Endothelial cell of umbilical vein (primary cell): ENCODE data around the gene GLCE. TPM values are rescaled to one million over a fixed set of nuclear protein-coding genes. Genes with fewer than 3 reads are reported as not detected.

Experiments
- BruUV-seq: library from RNA; stranded (reverse); fragments of 400-500 nt; replicated peaks from 2 replicates; lab custom pipeline; 2021; lab: Mats Ljungman, UMichigan
- CTCF ChIA-PET: fragments of 300-600, 350-600 bp; sonication (Branson Sonifier 250); formaldehyde crosslinking; loops from one replicate; lab custom pipeline; 2021; ENCODE audit warnings: antibody characterized with exemption, inconsistent platforms; lab: Charles Lee
- POLR2A ChIA-PET: fragments of 300-600, 350-600 bp; sonication (Branson Sonifier 250); formaldehyde crosslinking; loops from one replicate; lab custom pipeline; 2021; ENCODE audit warnings: antibody characterized with exemption, inconsistent platforms; lab: Charles Lee
- DNase-seq: peaks from one replicate; pipeline ENCODE4 v3.0.0-alpha.2; 2011; ENCODE audit warnings: low read depth, low spot score
- FAIRE-seq: peaks from 2 replicates; lab custom pipeline; 2011; peaks lifted over from hg19 to GRCh38; lab: Jason Lieb, UNC
- H2AFZ ChIP-seq: 2 replicates; pipeline ENCODE4 v1.6.0; 2012; ENCODE audit warnings: low read depth, low read length, control low read depth, inconsistent platforms
- H3K27ac ChIP-seq: 2 replicates; pipeline ENCODE4 v1.5.1; 2011; ENCODE audit warnings: low read depth, mild to moderate bottlenecking, control low read depth, low read length, moderate library complexity; ENCODE audit not compliant: insufficient read depth
- H3K27me3 ChIP-seq, 2 experiments: 2 replicates each; pipeline versions ENCODE4 v1.6.0 to v1.6.1; 2011; ENCODE audit warnings: low read length in 2 of 2, mixed read lengths in 1 of 2; ENCODE audit not compliant: control insufficient read depth in 2 of 2, insufficient read depth in 2 of 2
- H3K36me3 ChIP-seq, 2 experiments: 2 replicates in 1 of 2; 3 replicates in 1 of 2; pipeline ENCODE4 v1.5.1; 2011; ENCODE audit warnings: low read length in 2 of 2, mild to moderate bottlenecking in 1 of 2, moderate library complexity in 1 of 2; ENCODE audit not compliant: control insufficient read depth in 2 of 2, insufficient read depth in 2 of 2; ENCODE audit errors: extremely low read depth in 1 of 2
- H3K4me1 ChIP-seq: 3 replicates; pipeline ENCODE4 v1.5.1; 2011; ENCODE audit warnings: mild to moderate bottlenecking, low read length; ENCODE audit not compliant: control insufficient read depth, insufficient read depth; ENCODE audit errors: extremely low read depth
- H3K4me2 ChIP-seq: 2 replicates; pipeline ENCODE4 v1.6.1; 2011; ENCODE audit warnings: low read length, control low read depth, mixed read lengths; ENCODE audit not compliant: insufficient read depth
- H3K4me3 ChIP-seq, 3 experiments: fragments of 200-600 bp in 1 of 3; sonication (generic), shearing (Covaris generic) in 1 of 3; replicated peaks in 1 of 3; 2 replicates each; pipeline ENCODE4 v1.5.1; 2011 to 2016; ENCODE audit warnings: control low read depth in 3 of 3, low read length in 3 of 3, mild to moderate bottlenecking in 2 of 3, inconsistent platforms in 1 of 3, low read depth in 1 of 3, moderate library complexity in 1 of 3; ENCODE audit not compliant: insufficient read depth in 1 of 3
- H3K79me2 ChIP-seq: 2 replicates; pipeline ENCODE4 v1.6.0; 2012; ENCODE audit warnings: low read length, inconsistent platforms; ENCODE audit not compliant: control insufficient read depth, insufficient read depth
- H3K9ac ChIP-seq: replicated peaks from 2 replicates; pipeline ENCODE3; 2011; ENCODE audit warnings: low read length, control low read depth; ENCODE audit not compliant: insufficient read depth; ENCODE audit errors: extremely low read depth
- H3K9me1 ChIP-seq: replicated peaks from 3 replicates; pipeline ENCODE4 v1.6.0; 2011; ENCODE audit warnings: mild to moderate bottlenecking, low read length; ENCODE audit not compliant: control insufficient read depth, insufficient read depth; ENCODE audit errors: extremely low read depth
- H3K9me3 ChIP-seq: replicated peaks from 2 replicates; pipeline ENCODE4 v1.5.1; 2012; ENCODE audit warnings: low read length, inconsistent platforms; ENCODE audit not compliant: control insufficient read depth, insufficient read depth
- H4K20me1 ChIP-seq: replicated peaks from 2 replicates; pipeline ENCODE3; 2011; ENCODE audit warnings: mild to moderate bottlenecking, low read length; ENCODE audit not compliant: control insufficient read depth, insufficient read depth; ENCODE audit errors: extremely low read depth
- EZH2 ChIP-seq: IDR thresholded peaks from 2 replicates; pipeline ENCODE4 v1.6.1; 2012; ENCODE audit warnings: borderline replicate concordance, low read depth, mild to moderate bottlenecking, moderate library complexity, low read length, inconsistent platforms; ENCODE audit not compliant: severe bottlenecking
- GATA2 ChIP-seq: IDR thresholded peaks from 2 replicates; pipeline ENCODE4 v1.7.0; 2011; ENCODE audit warnings: low read depth, mild to moderate bottlenecking, moderate library complexity, mixed read lengths, low read length; ENCODE audit not compliant: insufficient read length, insufficient read depth
- JUN ChIP-seq: IDR thresholded peaks from 2 replicates; pipeline ENCODE4 v1.6.1; 2011; ENCODE audit warnings: borderline replicate concordance, low read depth; ENCODE audit not compliant: insufficient read length, insufficient read depth
- MAX ChIP-seq: IDR thresholded peaks from 2 replicates; pipeline ENCODE4 v1.6.1; 2011; ENCODE audit not compliant: insufficient read depth, insufficient read length
- dilution Hi-C: fragments of 300-500 bp; cut with MboI; formaldehyde crosslinking; loops from one replicate; pipeline ENCODE4 v1.15.0; 2019; ENCODE audit warnings: low sequenced_read_pairs; ENCODE audit not compliant: extremely low pct_ligation_motif_present
- intact Hi-C: fragments of 100-400 bp; cut with micrococcal nuclease; formaldehyde crosslinking; loops from one replicate; pipeline ENCODE4 v1.10.0; 2022
- polyA plus RNA-seq, 4 experiments: library from polyadenylated mRNA; depleted of rRNA in 3 of 4; stranded (reverse) in 3 of 4; unstranded in 1 of 4; fragments of >200 nt; gene quantifications; 2 replicates each; pipeline versions ENCODE4 v1.2.1 to v1.2.3, GENCODE V29; 2011 to 2012; ENCODE audit warnings: missing spikeins in 1 of 4
- total RNA-seq: library from RNA; stranded (reverse); gene quantifications from 2 replicates; pipeline ENCODE4 v1.2.3, GENCODE V29; 2021

Gene GLCE
- total and polyA plus RNA-seq, 2 donors (not counting 3 experiments of a cell fraction or from before 2014, with no cell fraction given): 48.1 to 86.6 TPM

DNA sequence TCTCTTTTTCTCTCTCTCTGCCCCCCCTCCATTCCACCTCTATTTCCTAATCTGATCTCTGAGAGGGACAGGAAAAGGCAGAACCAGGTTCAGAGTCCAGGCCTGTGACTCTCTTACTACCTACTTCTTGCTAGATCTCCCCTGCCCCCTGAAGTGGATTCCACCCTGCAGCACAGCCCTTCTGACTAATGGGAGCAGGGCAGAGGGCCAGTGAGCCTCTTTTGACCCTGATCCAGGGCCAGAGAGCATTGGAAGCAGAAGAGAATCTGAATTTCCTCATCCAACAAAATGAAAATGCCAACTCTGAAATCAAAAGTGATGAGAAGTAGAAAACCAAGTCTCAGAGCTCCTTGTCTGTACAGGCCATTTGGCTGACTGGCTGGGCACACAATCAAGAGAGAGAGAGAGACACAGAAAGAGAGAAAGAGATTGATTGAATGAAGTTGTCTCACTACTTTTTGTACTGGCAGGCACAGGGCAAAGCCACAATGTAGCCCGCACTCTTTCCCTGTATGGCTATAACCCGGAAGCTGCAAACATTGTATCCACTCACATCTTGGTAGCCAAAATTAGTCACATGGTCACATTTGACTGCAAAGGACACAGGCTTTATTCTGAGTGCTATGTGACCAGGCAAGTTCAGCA, 31.6 kb upstream of the GLCE start:
- H3K27me3 ChIP-seq: no peaks in the 10 kb centered on the region
- H3K4me3 ChIP-seq: no peak overlapping the region
- POLR2A ChIA-PET: no interaction called here
- H3K9ac ChIP-seq: no peak overlapping the region
- CTCF ChIA-PET: no interaction called here
- BruUV-seq: no TSS peak
- H3K4me1 ChIP-seq: no peaks in the 10 kb centered on the region
- dilution Hi-C loops (no loop called here), intact Hi-C loops (no loop called here)
- no peak overlapping the region for H2AFZ ChIP-seq
- H3K27ac ChIP-seq: no peak overlapping the region
- no peaks in the 10 kb centered on the region for H4K20me1 ChIP-seq
- H3K4me2 ChIP-seq: no peak overlapping the region
- TF ChIP-seq GATA2 (no peak), EZH2 (no peak), MAX (no peak), JUN (no peak)
- no peaks in the 10 kb centered on the region for H3K9me3 ChIP-seq
- DNase-seq (no peak), FAIRE-seq (no peak)
- H3K36me3 ChIP-seq: no peaks in the 10 kb centered on the region
- H3K79me2 ChIP-seq: no peaks in the 10 kb centered on the region
- H3K9me1 ChIP-seq: no peaks in the 10 kb centered on the region

GRCh38 chr15:69131362-69132220, 28.8 kb upstream of the GLCE start:
- Histone ChIP-seq H2AFZ (no peak overlapping the region), H3K27ac (no peak overlapping the region), H3K4me1 (no peaks in the 10 kb centered on the region), H3K27me3 (no peaks in the 10 kb centered on the region), H3K36me3 (no peaks in the 10 kb centered on the region), H3K4me3 (no peak overlapping the region), H3K4me2 (no peak overlapping the region), H3K79me2 (no peaks in the 10 kb centered on the region), H3K9me3 (no peaks in the 10 kb centered on the region), H4K20me1 (no peaks in the 10 kb centered on the region), H3K9me1 (no peaks in the 10 kb centered on the region), H3K9ac (no peak overlapping the region)
- intact Hi-C loops: no loop called here
- DNase-seq: no peak
- dilution Hi-C loops: no loop called here
- POLR2A ChIA-PET: no interaction called here
- no TSS peak for BruUV-seq
- CTCF ChIA-PET: interaction anchor here (1.0 to 1.4 kb wide), 2 partner anchors 10 to 14 kb away, joined by 3 to 5 read pairs; no protein-coding TSS in a partner anchor
- no peak for FAIRE-seq
- TF ChIP-seq JUN: no peak
